Adipocyte (in vitro differentiated cells): ENCODE results near the gene BMP8B.

ENCODE experiments used
- DNase-seq: peaks from one replicate; pipeline ENCODE4 v3.0.0-alpha.2; 2015; ENCODE audit warnings: low read depth
- H3K27me3 ChIP-seq: replicated peaks from 2 replicates; pipeline ENCODE4 v1.7.0; 2013; ENCODE audit warnings: mild to moderate bottlenecking, low read length, moderate library complexity; ENCODE audit not compliant: control insufficient read depth, insufficient read depth
- H3K36me3 ChIP-seq: 2 replicates; pipeline ENCODE4 v1.7.0; 2013; ENCODE audit warnings: low read length, mild to moderate bottlenecking, moderate library complexity; ENCODE audit not compliant: control insufficient read depth, insufficient read depth, severe bottlenecking
- H3K4me1 ChIP-seq: 2 replicates; pipeline ENCODE4 v1.7.0; 2013; ENCODE audit warnings: mild to moderate bottlenecking, low read length, moderate library complexity; ENCODE audit not compliant: control insufficient read depth, insufficient read depth
- H3K4me3 ChIP-seq: 2 replicates; pipeline ENCODE4 v1.7.0; 2013; ENCODE audit warnings: mild to moderate bottlenecking, low read length, moderate library complexity
- H3K9ac ChIP-seq: 2 replicates; pipeline ENCODE4 v1.7.0; 2013; ENCODE audit warnings: mild to moderate bottlenecking, low read length, moderate library complexity
- H3K9me3 ChIP-seq: 2 replicates; pipeline ENCODE4 v1.7.0; 2013; ENCODE audit warnings: mild to moderate bottlenecking, low read length, moderate library complexity; ENCODE audit not compliant: control insufficient read depth

BMP8B gene

DNA sequence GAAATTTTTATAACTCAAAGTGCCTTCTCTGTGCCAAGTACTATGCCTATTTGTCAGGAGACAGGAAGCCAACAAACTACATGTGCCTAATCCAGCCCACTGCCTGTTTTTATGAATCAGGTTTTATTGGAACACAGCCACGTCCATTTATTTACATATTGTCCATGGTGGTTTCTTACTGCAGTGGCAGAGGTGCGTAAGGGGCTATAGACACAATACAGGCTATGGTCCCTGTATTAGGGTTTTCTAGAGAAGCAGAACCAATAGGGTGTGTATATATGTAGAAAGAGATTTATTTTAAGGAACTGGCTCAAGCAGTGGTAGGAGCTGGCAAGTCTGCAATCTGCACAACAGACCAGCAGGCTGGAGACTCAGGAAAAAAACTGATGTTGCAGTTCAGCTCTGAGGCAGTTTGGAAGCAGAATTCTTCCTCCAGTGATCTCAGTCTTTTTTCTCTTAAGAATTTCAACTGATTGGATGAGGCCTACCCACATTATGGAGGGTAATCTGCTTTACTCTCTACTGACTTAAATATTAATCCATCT is 34.6 kb downstream of the BMP8B start:
- Histone ChIP-seq H3K9ac (no peak overlapping the region), H3K4me3 (no peak overlapping the region), H3K27me3 (no peaks in the 10 kb centered on the region), H3K36me3 (peaks cover 87% of the 10 kb centered on the region), H3K9me3 (no peaks in the 10 kb centered on the region), H3K4me1 (no peaks in the 10 kb centered on the region)
- no peak for DNase-seq

DNA sequence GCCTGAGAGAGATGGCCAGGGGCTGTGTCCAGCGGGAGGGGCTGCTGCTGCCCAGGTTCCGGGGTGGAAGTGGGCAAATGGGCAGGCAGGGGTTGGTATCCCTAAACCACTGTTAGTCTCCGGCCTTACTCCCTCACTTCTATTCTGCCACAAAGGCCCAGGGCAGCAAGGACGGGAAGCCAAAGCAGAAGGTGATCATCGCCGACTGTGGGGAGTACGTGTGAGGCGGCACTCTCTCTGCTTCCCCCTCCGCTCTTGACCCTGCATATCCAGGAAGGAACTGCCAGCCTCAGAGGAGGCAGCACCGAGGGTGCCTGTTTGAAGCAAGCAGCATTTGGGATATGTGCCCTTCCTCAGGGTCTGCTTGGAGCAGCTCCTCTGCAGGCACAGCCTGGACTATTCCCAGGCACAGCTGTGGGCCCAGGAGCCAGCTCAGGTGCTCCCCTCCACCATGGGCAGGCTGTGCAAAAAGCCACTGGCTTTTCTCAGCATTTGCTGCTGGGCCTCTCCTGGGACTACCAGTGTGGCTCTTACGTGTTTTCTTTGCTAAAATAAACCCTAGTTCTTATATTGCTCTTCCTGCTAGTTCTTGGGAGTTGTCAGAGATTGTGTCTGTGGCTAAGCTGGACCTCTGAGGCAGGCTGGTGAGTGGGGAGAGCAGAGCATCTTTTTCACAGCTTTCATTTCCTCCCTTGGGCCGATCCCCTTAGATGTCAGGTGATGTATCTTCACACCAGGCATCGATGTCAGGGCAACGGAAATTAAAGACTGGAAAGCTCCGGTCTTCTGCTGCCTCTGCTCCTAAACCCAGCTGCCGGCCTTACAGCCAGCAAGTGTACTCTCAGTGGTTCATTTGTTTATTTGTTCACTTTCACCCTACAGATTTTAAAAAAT is 35.3 kb downstream of the BMP8B start:
- no peak for DNase-seq
- H3K9ac ChIP-seq, result no peak overlapping the region

DNA sequence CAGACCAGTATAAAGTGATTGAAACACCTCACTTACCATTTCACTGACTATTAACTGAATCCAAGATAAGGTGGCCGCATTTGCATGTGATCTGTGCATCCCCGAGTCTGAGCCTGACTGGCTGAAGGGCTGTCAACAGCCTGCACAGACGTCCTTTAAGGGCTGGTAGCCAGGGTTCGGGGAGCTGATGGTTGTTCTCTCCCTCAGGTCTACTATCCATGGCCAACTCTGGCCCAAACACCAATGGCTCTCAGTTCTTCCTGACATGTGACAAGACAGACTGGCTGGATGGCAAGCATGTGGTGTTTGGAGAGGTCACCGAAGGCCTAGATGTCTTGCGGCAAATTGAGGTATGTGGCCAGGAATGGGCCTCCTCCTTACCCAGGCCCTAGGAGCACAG is 36.0 kb downstream of the BMP8B start:
- peaks cover 95% of the 10 kb centered on the region for H3K36me3 ChIP-seq
- H3K4me1 ChIP-seq, result no peaks in the 10 kb centered on the region
- H3K4me3 ChIP-seq, result no peak overlapping the region
- no peaks in the 10 kb centered on the region for H3K27me3 ChIP-seq
- H3K9ac ChIP-seq, result no peak overlapping the region
- no peaks in the 10 kb centered on the region for H3K9me3 ChIP-seq
- DNase-seq, result no peak

More for the DNA sequence above, 35.3 kb downstream of the BMP8B start:
- Histone ChIP-seq H3K36me3 (peaks cover 94% of the 10 kb centered on the region), H3K4me3 (no peak overlapping the region), H3K27me3 (no peaks in the 10 kb centered on the region), H3K9me3 (no peaks in the 10 kb centered on the region), H3K4me1 (no peaks in the 10 kb centered on the region)

DNA sequence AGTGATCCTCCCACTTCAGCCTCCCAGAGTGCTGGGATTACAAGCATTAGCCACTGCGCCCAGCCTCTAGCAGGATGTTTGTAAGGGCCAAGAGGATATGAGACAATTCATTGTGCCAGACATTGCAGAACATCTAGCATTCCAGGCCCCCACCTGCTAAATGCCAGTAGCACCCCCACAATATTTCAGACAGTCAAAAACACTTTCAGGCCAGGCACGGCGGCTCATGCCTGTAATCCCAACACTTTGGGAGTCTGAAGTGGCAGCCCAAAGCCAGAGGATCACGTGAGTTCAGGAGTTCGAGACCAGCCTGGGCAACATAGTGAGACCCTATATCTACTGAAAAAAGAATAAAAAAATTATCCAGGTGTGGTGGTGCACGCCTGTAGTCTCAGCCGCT is 37.1 kb downstream of the BMP8B start:
- H3K4me3 ChIP-seq, result no peak overlapping the region
- H3K9me3 ChIP-seq, result no peaks in the 10 kb centered on the region
- H3K27me3 ChIP-seq, result no peaks in the 10 kb centered on the region
- no peak overlapping the region for H3K9ac ChIP-seq
- H3K36me3 ChIP-seq, result peaks cover 94% of the 10 kb centered on the region
- no peak for DNase-seq
- H3K4me1 ChIP-seq, result no peaks in the 10 kb centered on the region

DNA sequence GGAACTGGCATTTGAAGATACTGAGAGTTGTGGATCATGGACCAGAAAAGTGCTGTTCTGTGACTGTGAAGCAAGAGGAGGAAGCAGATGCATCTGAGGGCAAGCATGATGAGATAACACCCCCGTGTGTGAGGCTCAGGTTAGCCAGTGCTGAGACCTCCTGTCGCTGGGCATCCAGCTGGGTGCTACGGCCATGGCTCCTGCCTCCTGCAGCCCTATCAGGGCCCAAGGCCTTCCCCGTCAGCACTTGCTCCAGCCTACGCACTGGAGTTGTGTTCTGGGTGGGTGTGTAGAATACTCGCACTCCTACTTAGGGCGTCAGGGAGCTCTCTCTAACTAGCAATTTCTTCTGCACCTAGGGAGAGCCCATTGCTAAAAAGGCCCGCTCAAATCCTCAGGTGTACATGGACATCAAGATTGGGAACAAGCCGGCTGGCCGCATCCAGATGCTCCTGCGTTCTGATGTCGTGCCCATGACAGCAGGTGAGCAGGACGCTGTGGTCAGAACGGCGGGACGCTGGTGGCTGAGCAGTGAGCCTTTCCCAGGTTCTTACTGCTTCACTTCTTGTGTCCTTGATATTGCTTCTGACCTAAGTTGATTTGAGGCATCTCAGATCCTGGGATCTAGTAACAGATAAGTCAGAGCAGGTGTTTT is 43.5 kb downstream of the BMP8B start:
- H3K4me3 ChIP-seq, result no peak overlapping the region
- DNase-seq, result no peak
- no peak overlapping the region for H3K9ac ChIP-seq
- H3K4me1 ChIP-seq, result no peaks in the 10 kb centered on the region
- H3K9me3 ChIP-seq, result no peaks in the 10 kb centered on the region
- peaks cover 87% of the 10 kb centered on the region for H3K36me3 ChIP-seq
- no peaks in the 10 kb centered on the region for H3K27me3 ChIP-seq

DNA sequence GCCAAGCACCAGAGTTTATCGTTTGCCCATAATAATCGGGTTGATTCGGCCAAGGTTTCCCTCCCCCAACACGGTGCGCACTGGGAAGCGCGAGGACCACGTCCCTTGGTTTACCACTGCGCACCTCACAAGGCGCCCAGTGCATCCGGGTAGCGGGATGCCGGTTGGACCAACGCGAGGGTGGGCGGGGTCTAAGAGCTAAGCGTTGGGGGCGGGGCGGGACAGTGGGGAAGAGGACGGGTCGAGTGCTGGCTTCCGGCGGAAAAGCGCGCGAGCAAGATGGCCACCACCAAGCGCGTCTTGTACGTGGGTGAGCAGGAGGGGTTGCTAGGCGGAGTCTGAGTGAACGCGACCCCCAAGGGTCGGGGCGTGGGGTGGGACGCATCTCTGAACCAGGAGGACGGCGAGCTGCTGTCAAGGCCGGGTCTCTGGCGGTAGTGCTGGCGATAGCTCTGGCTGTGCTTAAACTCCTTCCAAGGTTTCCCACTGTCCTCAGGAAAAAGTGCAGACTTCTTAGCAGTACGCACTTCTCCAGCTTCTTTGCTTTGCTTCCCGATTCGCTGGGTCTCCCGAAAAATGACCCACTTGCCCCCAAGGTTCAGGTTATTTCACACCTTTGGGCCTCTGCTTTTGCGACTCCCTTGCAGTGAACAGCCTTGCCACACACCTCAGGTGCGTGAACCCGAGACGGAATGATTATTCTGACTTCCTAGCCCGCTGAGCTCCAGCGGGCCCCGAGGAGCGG is 49.9 kb downstream of the BMP8B start, which contains the start of gene PPIE:
Gene PPIE (plus strand): TSS at position 261 of the 745 bp plus-strand sequence. CDS start 19 bp downstream, at position 280.
- Histone ChIP-seq H3K4me3 (peak within 1 kb of the TSS; percentile 98), H3K4me1 (peaks cover 16% of the 10 kb centered on the region), H3K9me3 (no peaks in the 10 kb centered on the region), H3K36me3 (peaks cover 29% of the 10 kb centered on the region), H3K27me3 (peaks cover 19% of the 10 kb centered on the region), H3K9ac (peak within 1 kb of the TSS; percentile 91)
- DNase-seq, result peak; percentile 98

DNA sequence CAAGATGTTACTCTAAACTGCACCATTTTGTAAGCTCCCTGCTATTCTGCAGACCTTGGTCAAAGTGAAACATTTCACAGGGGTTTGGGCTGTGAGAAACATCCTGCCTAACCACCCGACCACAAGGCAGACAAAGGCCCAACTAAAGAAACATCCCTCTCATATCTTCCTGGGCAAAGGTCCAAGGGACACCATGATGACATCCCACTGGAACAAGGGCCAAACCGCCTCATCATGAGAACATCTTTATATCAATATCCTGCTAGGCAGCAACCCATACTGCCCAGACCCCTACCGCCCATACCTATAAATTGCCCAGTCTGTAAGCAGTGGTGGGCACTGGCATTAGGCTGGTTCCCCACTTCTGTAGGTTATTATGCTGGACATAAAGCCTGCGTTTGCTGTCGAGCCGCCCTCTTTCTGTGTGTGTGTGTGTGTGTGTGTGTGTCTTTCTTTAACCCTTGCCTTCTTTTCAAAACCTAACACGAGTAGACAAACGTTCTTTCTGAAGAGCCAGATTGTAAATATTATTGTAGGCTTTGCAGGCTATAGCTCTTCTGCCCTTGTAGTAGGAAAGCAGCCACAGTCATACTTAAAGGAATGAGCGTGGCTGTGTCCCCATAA is 51.0 kb downstream of the BMP8B start:
- Histone ChIP-seq H3K9ac (no peak overlapping the region), H3K9me3 (no peaks in the 10 kb centered on the region), H3K27me3 (peaks cover 29% of the 10 kb centered on the region), H3K4me3 (no peak overlapping the region), H3K36me3 (peaks cover 17% of the 10 kb centered on the region), H3K4me1 (peaks cover 16% of the 10 kb centered on the region)
- DNase-seq, result no peak

DNA sequence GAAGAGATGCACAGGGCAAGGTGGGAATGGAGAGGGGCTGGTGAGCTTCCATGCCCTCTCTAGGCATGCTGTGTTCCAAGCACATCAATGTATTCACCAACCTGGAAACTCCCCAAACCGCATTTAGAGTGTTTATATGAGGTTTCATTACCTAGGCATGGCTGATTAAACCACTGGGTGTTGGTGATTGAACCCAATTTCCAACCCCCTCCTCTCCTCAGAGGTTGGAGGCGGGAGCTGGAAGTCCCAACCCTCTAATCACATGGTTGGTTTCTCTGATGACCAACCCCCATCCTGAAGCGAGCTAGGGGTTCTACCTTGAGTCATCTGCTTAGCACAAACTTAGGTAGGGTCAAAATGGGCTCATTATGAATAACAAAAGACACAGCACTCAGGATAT is 52.9 kb downstream of the BMP8B start:
- Histone ChIP-seq H3K9me3 (no peaks in the 10 kb centered on the region), H3K36me3 (no peaks in the 10 kb centered on the region), H3K4me3 (no peak overlapping the region), H3K9ac (no peak overlapping the region), H3K4me1 (peaks cover 16% of the 10 kb centered on the region), H3K27me3 (peaks cover 38% of the 10 kb centered on the region)
- DNase-seq, result no peak

DNA sequence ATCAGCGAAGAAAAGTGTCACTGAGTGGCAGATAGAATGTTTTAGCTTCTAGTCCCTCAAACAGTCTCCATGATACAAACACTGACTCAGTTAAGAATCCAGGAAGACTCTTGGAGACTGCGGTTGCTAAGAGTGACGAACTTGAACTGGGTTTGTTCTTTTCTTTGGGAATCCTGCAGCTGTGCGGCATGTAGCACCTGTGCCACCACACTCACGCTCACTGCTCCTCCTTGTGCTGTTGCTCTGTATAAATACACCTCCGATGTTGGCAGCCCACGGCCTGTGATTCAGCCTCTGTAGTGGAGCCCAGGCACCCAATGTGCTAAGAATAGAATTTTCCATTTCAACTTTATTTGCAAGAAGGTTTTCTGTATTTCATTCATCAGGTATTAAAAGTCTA is 55.5 kb downstream of the BMP8B start:
- Histone ChIP-seq H3K36me3 (no peaks in the 10 kb centered on the region), H3K9ac (no peak overlapping the region), H3K4me3 (no peak overlapping the region), H3K4me1 (peaks cover 17% of the 10 kb centered on the region), H3K27me3 (peaks cover 40% of the 10 kb centered on the region), H3K9me3 (no peaks in the 10 kb centered on the region)
- no peak for DNase-seq

DNA sequence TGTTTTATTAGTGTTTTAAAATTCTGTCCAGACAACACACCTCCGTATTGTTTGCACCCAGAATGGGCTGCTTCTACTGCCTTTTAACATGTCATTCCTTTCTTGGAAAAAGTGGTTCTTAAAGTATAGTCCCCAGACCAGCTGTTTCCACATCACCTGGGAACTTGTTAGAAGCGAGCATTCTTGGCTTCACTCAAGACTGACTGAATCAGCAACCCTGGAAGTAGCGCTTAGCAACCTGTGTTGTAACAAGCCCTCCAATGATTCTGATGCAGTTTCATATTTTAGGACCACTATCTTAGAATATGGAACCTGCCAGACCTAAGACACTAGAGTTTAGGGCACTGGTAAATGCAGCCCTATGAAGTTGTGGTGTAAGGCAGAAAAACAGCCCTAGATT is 55.9 kb downstream of the BMP8B start:
- Histone ChIP-seq H3K36me3 (no peaks in the 10 kb centered on the region), H3K4me1 (peaks cover 15% of the 10 kb centered on the region), H3K9ac (no peak overlapping the region), H3K9me3 (no peaks in the 10 kb centered on the region), H3K27me3 (peaks cover 45% of the 10 kb centered on the region), H3K4me3 (no peak overlapping the region)
- no peak for DNase-seq
